ENCODE data around the gene CITED4. TPM values are rescaled to one million over a fixed set of nuclear protein-coding genes. Genes with fewer than 3 reads are reported as not detected.

CITED4 gene
- polyA plus RNA-seq, 12 donors, result 0.80 to 3.8 (median 1.1) TPM; not detected in 2

DNA sequence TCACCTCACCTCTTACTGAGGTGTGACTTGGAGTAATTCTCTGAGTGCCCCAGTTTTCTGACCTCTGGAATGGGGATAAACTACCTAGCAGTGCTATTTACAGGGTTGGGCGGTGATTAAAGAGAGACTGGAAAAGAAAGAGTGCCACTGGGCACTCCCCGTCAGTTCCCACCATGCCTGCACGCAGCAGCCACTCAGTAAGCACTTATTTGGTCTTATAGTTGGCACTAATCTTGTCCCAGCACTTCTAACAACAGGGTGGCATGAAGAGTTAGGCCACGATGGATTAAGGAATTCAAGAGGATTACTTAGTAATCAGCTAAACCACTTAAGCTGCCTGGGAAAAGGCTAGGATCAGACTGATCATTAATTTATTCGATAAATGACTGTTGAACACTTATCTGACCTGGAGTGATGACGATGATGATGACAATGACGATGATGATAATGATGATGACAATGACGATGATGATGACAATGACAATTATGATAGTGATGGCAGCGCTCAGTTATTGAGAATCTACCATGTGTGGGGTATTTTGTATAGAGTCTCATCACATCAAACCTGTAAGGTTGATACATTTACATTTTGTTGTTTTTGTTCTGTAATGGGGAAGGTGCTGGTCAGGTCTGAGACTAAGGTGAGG is 5.4 kb downstream of the CITED4 start:
- no peak for DNase-seq

DNA sequence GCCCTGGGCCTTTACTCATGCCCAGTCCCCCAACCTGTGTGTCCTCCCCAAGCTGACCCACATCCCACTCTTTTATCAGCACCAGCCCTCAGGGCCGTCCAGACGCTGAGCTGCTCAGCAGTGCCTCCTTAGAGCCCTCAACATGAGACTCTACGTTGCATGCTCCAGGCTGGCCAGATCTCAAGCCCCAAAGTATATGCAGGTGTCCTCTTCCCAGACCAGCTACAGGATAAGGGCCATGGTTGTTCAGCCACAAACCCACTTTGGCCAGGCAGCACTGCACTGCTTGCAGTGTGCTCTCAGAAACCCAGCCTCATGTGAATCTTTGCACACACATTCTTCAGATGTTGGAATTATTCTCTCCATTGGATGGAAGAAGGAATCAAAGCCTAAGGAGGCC is 6.0 kb downstream of the CITED4 start:
- no peak for DNase-seq

DNA sequence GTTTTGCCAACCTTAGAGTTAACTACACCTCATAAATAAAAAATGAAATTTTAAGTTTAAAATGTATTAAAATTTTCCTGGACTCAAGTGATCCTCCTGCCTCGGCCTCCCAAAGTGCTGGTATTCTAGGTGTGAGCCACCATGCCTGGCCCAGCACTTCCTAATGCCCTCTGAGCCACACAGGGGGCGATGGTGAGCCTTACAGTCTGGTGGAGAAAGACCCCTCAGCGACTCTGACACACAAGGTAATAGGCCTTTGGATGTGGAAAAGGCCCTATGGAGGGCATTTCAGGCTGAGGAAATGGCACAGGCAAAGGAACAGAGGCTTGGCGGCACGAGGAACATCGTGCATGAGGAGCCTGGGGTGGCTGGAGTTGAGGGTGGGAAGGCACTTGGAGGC is 6.7 kb downstream of the CITED4 start:
- no peak for DNase-seq

DNA sequence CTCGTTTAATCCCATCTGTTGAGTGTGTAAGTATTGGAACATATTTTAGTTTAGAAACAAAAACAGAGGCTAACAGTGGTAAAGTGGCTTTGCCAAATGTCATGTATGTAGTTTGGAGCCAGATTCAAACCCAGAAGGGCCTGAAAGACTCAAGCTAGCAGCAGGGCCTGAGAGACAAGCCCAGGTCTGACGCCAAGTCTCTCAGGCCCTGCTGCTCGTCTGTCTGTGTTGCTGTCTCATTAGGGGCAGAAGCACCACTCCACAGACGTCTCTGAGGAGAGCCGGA is 8.3 kb downstream of the CITED4 start:
- DNase-seq, result no peak

DNA sequence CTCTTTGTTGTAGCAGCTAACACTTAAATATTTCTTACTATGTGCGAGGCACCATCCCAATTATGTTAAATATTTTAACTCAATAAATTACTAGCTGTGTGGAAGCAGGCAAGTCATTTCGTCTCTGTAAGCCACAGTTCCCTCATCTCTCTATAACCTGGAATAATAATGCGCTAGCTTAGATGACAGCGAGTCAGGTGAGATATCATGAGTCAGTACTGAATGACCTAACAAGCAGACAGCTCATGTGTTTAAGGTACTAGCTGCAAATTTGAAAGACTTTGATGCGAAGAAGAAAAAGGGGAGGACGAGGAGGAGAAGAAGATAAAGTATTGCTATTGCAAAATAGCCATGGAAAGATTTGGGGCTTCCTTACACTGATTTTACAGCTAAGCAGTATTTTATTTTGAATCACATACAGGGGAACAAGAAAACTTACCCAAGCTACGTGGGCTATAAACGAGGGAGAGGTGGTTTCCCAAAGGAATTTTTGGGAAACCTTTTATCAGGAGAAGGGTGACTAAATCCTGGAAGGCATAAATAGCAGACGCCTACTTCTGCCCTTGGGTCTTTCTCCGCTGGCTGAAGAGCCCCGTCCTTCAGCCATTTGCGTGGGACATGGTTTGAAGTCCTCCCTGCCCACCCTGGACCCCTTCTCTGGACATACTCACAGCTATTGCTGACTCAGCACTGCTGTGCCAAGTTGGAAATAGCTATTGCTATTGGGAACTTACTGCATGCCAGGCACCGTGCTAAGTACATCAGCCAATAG is 8.9 kb downstream of the CITED4 start:
- DNase-seq, result no peak

DNA sequence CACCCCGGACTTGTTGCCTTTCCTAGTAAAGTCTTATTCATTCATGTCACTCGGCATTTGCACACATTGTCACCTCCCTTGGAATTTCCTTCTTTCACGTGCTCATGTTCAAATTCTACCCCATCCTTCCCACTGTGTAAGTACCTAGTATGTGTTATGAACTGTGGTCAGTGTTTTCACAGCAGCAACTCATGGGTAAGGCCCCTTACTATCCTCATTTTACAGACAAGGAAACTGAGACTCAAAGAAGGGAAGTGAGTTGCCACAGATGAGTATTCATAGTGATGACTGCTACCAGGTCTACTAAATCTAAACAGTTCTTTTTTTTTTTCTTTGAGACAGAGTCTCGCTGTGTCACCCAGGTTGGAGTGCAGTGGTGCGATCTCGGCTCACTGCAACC is 10.5 kb downstream of the CITED4 start:
- no peak for DNase-seq

DNA sequence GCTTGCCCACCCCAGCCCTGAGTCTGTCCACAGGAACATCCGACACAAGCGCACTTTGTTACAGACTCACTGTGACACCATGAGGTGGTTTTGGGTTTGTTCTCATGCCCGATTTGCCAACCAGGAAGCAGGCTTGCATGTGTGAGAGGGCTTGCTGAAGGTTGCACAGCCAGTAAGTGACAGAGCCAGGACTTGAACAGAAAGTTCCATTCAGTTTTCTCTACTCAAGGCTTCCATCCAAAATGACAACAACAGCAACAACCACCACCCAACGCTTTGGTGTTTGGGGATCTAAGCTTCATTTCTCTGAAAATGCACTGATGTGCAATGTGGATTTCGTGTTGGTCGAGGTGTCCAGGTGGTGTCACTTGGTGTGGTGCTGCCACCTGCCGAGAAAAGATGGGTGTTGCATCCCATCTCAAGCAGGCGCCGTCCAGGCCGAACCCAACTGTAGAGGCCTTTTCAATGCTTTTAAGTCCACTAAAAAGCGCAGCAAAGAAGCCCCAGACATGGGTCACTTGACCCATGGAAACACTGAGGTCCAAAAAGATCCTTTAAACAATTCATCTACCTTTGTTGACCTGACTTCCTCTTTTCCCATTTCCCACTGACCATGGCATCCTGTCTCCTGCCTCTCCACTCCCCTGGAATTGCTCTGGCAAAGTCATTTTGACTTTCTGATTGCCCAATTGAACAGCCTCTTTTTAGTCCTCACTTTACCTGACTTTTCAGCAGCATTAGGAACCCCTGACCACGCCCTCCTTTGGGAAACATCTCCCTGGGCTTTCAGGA is 12.2 kb downstream of the CITED4 start:
- peak; percentile 76 for DNase-seq

DNA sequence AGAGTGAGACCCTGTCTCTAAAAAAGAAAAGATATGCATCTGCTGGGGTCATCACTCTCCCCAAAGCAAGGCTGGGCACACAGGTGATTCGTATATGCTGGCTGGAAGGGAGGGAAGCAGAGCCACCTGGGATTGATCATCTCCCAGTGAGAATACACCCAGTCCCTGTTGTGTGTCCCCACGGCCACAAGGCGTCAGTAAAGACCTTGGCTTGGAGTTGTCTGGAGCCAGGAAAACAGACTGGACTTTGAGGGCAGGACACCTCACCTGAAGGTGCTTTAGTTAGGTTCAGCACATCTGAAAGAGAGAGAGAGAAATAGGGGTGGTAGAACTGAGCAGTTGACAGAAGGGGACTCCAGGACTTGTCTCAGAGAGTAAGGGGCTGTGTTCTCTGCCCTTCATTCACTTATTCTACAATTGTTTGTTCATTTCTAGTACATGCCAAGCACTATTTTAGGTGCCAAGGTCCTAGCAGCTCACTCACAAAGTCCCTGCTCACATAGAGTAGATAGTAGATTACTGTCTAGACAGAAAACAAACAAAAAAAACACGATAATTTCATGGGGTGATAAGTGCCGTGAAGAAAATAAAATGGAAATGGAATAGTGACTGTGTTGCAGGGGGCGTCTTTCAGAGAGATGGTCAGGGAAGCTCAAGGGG is 13.5 kb downstream of the CITED4 start:
- DNase-seq, result no peak

DNA sequence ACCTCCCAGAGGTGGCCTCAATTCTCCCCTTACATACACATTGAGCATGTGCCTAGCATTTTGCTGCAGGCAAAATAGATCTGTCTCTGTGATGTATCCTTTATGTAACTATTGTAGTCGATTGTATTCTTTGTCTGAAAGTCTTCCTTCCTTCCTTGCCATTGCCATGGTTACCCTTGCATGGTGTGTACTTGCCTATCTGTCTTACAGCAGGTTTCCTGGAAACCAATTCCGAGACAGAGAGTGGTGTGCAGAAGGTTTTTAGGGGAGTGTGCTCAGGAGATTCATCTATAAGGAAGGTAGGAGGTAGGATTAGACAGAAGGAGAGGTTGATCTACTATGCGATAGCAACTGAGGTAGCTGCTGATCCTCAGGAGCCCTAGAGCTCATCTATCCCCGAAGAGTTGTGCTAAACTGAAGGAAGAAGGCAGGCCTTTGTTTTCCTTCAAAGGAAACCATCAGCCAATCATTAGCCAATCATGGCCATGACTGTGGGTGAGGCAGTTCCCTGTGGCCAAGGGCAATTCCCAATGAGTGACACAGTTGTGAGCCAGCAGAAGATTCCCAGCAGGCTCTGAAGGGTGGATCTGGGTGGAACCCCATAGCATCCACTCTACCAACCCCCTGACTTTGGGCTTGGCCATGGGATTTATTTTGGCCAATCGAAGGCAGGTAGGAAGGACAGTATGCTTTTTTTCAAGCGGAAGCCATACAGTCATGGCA is 15.0 kb downstream of the CITED4 start:
- no peak for DNase-seq

DNA sequence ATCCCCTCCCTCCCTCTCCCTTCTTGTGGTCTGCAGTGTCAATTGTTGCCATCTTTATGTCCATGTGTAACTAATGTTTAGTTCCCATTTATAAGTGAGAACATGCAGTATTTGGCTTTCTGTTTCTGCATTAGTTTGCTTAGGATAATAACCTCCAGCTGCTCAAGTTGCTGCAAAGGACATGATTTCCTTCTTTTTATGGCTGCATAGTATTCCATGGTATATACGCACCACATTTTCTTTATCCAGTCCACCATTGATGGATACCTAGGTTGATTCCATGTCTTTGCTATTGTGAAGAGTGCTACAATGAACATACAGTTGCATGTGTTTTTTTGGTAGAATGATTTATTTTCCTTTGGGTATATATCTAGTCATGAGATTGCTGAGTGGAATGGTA is 16.3 kb downstream of the CITED4 start:
- no peak for DNase-seq

DNA sequence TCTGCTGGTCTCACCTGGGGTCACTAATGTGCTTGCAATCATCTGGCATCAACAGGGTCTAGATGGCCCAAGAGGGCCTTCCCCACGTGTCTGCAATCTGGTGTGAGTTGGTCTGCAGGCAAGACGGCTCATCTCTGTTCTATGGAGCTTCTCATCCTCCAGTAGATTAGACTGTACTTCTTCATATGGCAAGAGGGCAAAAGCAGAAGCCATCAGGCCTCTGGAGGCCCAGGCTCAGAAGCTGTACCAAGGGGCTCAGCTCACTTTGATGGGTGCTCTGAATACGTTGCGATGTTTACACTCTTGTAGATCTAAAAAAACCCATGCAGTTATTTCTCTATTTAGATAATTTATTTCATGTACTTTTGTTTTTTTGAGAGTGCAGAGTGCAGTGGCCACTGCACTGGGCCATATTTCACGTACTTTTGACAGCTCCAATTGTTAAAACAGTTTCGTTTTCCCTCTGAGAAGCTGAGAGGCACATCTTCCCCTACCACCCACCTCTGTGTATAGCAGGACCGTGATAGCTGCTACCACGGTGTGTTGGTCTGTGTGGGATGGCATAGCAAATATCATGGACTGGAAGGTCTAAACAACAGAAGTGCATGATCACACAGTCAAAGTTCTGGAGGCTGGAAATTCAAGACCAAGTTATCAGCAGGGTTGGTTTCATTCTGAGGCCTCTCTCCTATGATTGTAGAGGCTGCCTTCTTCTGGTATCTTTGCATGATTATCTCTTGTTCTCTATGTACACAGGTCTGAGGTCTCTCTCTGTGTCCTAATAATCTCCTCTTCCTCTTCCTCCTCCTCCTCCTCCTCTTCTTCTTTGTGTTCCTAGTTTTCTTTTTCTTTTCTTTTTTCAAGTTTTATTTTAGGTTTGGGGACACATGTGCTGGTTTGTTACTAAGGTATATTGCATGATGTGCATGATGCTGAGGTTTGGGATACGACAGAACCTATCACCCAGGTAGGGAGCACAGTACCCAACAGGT is 17.0 kb downstream of the CITED4 start:
- no peak for DNase-seq

DNA sequence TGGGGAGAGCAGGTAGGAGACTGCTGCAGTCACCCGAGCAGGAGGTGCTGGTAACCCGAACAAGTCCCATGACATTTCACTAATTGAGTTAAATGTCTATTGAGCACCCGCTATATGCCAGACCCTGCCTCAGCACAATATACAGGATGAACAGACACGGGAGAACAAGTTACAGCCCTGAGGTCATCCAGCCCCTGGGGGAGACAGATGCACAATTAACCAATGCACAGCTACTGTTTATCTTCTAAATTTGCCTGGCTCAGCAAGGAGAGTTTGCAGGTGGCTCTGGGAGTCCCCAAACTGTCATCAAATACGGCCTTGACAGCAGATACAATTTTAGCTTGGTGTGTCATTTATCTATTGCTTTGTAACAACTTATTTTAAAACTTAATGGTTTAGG is 18.1 kb downstream of the CITED4 start:
- DNase-seq, result no peak

DNA sequence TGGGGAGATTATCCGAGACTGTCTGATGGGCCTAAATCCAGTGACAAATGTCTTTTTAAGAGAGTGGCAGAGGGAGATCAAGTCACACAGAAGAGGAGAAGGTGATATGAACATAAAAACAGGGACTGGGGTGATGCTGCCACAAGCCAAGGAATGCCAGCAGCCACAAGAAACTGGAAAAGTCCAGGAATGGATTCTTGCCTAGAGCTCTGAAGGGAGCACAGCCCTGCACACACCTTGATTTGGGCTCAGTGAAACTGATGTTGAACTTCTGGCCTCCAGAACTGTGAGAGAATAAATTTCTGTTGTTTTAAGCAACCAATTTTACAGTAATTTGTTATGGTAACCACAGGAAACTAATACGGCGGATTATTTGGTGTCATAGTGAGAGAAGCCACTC is 19.5 kb downstream of the CITED4 start:
- DNase-seq, result no peak

DNA sequence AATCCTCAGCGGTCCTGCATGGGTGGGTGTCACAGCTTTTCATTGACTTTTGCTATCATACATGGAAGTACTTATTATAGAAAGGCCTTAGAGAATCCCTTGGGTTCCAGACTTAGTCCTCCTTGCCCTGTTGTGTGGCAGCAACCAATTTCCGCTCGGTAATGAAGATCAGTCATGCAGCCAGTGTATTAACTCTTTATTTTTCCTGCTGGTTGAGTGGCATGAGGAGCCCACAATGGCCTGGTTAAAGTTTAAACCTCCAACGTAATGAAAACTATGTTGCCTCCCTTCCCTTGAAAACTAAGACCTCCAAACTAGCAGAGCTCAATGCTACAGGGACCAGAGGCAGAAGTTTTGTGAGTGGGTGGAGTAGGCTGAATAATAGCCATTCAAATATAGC is 20.0 kb downstream of the CITED4 start:
- no peak for DNase-seq

DNA sequence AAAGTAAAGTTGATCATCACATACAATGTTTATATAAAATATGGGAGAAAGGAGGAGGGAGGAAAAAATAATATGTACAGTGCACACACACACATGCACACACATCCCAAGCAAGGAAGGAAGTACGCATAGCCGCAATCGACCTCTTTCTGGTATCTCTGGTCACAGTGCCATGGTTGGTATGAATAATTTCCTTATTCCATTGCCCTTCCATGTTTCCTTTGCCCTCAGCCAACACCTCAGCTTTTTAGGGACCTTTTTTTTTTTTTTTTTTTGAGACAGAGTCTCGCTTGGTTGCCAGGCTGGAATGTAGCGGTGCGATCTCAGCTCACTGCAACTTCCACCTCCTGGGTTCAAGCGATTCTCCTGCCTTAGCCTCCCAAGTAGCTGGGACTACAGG is 20.6 kb downstream of the CITED4 start:
- DNase-seq, result no peak

DNA sequence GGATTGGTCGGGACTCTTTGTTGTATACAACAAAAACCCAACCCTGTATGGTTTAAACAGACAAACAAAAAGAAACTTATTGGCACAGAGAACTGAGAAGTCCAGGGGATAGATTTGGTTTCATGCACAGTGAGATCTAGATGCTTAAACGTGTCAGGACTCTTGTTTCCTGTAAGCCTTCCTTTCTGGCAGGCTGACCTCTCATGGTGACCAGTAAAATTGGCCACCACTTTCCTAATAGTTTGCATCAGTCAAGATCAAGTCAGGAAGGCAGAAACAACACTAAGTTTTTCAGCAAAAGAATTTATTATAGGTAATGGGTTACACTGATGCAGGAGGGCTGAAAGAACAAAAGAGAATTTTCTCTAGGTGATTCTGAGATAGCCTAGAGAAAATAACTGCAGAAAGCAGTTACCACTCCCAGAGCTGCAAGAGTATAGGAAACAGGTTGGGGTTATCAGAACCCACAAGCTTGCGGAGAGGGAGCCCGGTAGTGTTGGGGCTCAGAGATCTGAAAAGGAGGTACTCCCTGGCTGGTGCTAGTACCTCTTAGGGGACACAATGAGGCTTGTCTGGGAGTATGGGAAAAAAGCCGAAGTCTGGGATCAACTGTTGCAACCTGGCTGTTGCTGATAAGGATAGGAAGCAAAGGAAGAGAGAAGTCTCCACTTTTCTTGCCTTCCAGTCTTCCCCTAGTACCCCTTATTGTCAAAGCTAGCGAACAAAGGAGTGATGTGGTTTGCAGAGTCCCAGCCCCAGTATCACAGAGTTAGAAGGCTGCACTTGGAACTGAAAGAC is 21.4 kb downstream of the CITED4 start:
- no peak for DNase-seq

DNA sequence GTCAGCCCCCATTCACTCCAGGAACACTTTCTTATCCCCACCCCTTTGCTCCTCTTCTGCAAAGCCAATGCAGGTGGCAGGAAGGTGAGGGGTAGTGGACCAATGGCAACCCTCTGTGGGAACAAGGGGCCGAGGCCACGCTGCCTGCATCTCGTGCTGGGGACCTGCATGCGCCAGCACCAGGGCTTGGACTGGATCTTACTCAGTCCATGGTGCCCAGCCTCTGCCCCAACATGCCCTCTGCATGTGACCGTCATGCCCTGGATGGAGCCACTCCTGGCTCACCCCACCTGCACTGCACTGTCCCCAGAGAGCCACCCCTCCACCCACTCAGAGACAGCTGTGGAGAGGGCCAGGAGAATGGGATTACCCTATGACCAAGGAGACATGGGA is 22.2 kb downstream of the CITED4 start:
- DNase-seq, result no peak

DNA sequence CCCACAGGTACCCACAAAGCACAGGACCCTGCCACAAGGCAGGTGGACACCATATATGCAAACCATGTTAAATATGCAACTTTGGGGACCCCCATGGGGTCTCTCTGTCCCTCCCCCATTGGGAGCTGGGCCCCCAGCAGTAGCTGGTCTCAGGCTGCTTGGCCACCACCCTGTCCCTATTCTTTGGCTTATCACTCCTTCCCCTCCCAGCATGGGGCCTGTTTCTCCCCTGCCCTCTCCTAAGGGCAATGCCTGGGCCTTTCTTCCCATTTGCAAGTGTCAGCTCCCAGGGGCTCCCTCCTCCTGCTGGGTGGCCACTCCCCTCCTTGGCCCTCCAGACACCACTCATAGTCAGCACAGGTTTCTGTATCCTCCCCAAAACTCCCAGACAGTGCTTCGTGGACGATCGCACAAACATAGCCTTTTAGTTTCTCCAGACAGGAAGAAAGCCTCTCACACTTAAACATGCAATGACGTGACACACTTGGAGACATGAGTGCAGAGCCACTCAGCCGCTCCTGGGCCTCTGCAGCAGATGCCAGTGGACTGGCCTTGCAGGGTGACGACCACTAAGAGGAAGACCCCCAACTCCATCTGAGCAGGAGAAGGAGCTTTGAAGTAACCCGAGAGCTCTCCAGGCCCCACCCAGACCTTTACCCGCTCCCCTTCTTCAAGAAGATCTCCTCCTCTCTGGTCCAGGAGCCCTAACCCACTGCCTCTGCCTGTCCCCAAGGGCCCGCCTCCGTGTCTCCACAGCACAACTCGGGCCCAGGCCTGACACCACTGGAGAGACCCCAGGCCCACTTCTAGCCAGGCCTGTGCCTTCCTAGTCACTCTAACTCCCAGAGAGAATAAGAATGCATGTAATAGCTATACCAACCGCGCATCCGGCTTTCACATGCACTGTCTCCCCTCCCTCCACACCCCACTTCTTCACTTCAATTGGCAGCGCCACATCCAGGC is 22.9 kb downstream of the CITED4 start:
- DNase-seq, result no peak

Measured in muscle of arm (tissue), 12 donors.